Mesothelial cell of epicardium (in vitro differentiated cells): ENCODE results near the gene METTL16. TPM values are rescaled to one million over a fixed set of nuclear protein-coding genes. Genes with fewer than 3 reads are reported as not detected.

Experiments
- DNase-seq, 2 experiments: peaks; one replicate each; pipeline ENCODE4 v3.0.0; 2021; ENCODE audit warnings: low spot score in 2 of 2; ENCODE audit not compliant: unreplicated experiment in 2 of 2
- H3K27ac Mint-ChIP-seq: 2 replicates; pipeline ENCODE4 v1.8.0; 2021; ENCODE audit warnings: mixed read lengths
- H3K27me3 Mint-ChIP-seq: 2 replicates; pipeline ENCODE4 v1.8.0; 2021; ENCODE audit warnings: low read depth, mixed read lengths
- H3K36me3 Mint-ChIP-seq: 2 replicates; pipeline ENCODE4 v1.8.0; 2021; ENCODE audit warnings: mixed read lengths
- H3K4me1 Mint-ChIP-seq: 2 replicates; pipeline ENCODE4 v1.8.0; 2021; ENCODE audit warnings: mixed read lengths
- H3K4me3 Mint-ChIP-seq: 2 replicates; pipeline ENCODE4 v1.8.0; 2021; ENCODE audit warnings: mild to moderate bottlenecking, moderate library complexity, mixed read lengths
- H3K9me3 Mint-ChIP-seq: 2 replicates; pipeline ENCODE4 v1.8.0; 2021; ENCODE audit warnings: mixed read lengths
- CTCF ChIP-seq: fragments of 200-600 bp; sonication (generic); IDR thresholded peaks from one replicate; pipeline ENCODE4 v1.5.0; 2021; ENCODE audit warnings: antibody characterized with exemption; ENCODE audit not compliant: unreplicated experiment
- total RNA-seq: library from RNA; stranded (reverse); gene quantifications from 3 replicates; pipeline ENCODE4 v1.2.1, GENCODE V29; 2021

The METTL16 gene
- total RNA-seq, 1 donor from 2014 or later, result 42.3 TPM

GRCh38 chr17:2393954-2394749, 117.5 kb downstream of the METTL16 start:
- DNase-seq, result no peak
- H3K4me3 Mint-ChIP-seq, result peak overlapping the region; percentile 68
- no peaks in the 10 kb centered on the region for H3K9me3 Mint-ChIP-seq
- peaks cover 54% of the 10 kb centered on the region for H3K4me1 Mint-ChIP-seq
- H3K27me3 Mint-ChIP-seq, result no peaks in the 10 kb centered on the region
- H3K36me3 Mint-ChIP-seq, result no peaks in the 10 kb centered on the region
- no peak for TF ChIP-seq CTCF
- peak overlapping the region; percentile 86 for H3K27ac Mint-ChIP-seq

DNA sequence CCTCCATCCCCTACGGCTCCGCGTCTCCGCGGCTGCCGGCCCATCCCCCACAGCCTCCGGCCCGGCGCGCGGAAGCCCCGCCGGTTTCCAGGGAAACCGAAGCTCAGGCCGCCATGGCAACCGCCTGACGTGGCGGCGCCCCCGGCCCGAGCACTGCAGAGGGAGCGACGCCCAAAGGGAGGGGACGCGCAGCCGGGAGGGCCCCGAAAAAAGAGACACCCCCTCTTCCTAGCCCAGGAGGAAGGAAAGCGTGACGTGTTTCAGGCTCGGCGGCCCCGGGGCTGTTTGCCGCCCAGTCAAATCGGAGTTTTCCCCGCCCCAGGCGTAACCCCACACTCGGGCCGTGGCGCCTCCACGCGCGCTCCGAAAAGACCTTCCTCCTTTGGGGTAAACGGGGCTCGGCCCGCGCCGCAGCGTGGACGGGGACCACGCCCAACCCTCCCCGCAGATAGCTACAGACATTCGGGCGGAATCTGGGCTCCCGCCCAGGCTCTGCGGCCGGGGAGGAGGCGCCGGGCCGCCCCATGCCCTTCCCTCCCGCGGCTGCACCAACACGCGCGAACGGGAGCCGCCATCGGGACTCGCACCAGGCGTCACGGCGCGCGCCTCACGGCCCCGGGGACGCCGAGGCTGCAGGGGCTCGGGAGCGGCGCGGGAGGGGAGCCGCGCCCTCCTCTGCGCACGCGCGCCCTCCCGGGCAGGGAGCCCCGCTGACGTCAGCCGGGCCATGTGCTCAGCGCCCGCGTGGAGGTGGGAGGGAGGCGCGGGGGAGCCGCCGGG, 118.3 kb downstream of the METTL16 start:
- no peaks in the 10 kb centered on the region for H3K27me3 Mint-ChIP-seq
- H3K4me1 Mint-ChIP-seq, result peaks cover 54% of the 10 kb centered on the region
- no peaks in the 10 kb centered on the region for H3K9me3 Mint-ChIP-seq
- peak; percentile 88 to 91 for DNase-seq
- peaks cover 6% of the 10 kb centered on the region for H3K36me3 Mint-ChIP-seq
- TF ChIP-seq CTCF, result no peak
- H3K27ac Mint-ChIP-seq, result peak overlapping the region; percentile 94
- peak overlapping the region; percentile 75 for H3K4me3 Mint-ChIP-seq

DNA sequence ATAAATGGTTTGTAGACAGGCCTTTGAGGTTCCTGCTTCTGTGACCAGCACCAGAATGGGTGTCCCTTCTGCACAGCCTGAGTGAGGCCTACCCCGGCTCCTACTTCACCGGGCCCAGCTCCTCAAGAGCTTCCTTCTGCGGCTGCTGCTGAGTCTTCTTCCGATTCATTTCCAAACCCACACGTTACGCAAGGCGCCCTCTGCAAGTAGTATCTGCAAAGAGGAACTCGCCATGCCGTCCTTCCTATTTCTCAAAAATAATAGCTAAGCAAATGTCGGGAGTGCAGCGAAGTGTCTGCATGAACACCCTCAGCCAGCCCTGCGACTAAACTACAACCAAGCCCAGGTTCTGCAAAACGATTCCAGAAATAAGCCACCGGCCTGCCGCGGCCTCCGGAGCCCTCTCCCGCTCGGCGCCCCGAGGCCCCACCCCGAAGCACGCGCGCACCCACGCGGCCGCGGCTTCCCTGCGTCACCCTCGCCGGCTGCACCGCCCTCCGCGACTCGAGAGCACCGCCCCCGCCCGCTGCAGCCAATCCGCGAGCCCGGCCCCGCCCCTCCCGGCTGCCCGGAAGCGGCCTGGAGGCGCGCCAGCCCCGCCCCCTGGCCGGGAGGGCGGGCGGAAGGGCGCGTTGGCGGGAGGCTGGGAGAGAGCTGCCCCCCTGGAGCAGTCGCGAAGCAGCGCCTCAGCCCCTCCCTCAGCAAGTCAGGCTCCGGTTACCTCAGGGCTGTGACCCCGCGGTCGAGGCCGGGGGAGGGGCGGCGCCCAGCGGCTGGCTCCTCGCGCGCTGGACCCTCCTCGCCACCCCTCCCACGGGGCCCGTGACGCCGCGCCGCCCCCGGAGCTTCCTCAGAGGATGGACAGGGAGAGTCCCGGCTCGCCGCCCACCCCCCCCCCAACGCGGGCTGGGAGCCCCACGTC, 119.2 kb downstream of the METTL16 start:
- peak overlapping the region; percentile 95 for H3K27ac Mint-ChIP-seq
- H3K36me3 Mint-ChIP-seq, result peaks cover 10% of the 10 kb centered on the region
- DNase-seq, result peak; percentile 96 to 97
- no peak for TF ChIP-seq CTCF
- H3K9me3 Mint-ChIP-seq, result no peaks in the 10 kb centered on the region
- H3K27me3 Mint-ChIP-seq, result no peaks in the 10 kb centered on the region
- H3K4me1 Mint-ChIP-seq, result peaks cover 45% of the 10 kb centered on the region
- H3K4me3 Mint-ChIP-seq, result peak overlapping the region; percentile 80

- no peaks in the 10 kb centered on the region for H3K9me3 Mint-ChIP-seq
- DNase-seq, result no peak
- peak overlapping the region; percentile 80 for H3K4me3 Mint-ChIP-seq
- H3K36me3 Mint-ChIP-seq, result peaks cover 10% of the 10 kb centered on the region
- no peak for TF ChIP-seq CTCF
- H3K27me3 Mint-ChIP-seq, result no peaks in the 10 kb centered on the region
- H3K4me1 Mint-ChIP-seq, result peaks cover 37% of the 10 kb centered on the region
- H3K27ac Mint-ChIP-seq, result peak overlapping the region; percentile 95
These were observed 120.0 kb downstream of the METTL16 start for GRCh38 chr17:2391597-2392251.
